SU-DHL-6 (cell line): ENCODE measurements around the gene DENND1B.

Experiments used
- H2AFZ ChIP-seq: fragments of 200-600 bp; sonication (generic); 2 replicates; pipeline ENCODE4 v1.6.1; 2014; ENCODE audit warnings: low read depth, mild to moderate bottlenecking, moderate library complexity, mixed read lengths, antibody characterized with exemption, low read length; ENCODE audit not compliant: severe bottlenecking
- H3F3A ChIP-seq: fragments of 200-600 bp; shearing (Covaris generic); 2 replicates; pipeline ENCODE4 v1.6.0; 2016; ENCODE audit warnings: antibody characterized with exemption, mild to moderate bottlenecking; ENCODE audit not compliant: insufficient read depth
- H3K27ac ChIP-seq: fragments of 200-600 bp; sonication (generic); 2 replicates; pipeline ENCODE4 v1.5.1; 2016; ENCODE audit warnings: low read depth, mild to moderate bottlenecking, low read length, moderate library complexity, mixed read lengths
- H3K27me3 ChIP-seq: fragments of 200-600 bp; sonication (generic), shearing (Covaris generic); 2 replicates; pipeline ENCODE4 v1.6.0; 2014; ENCODE audit warnings: mild to moderate bottlenecking, low read length
- H3K36me3 ChIP-seq: fragments of 200-600 bp; sonication (generic); 2 replicates; pipeline ENCODE4 v1.6.1; 2014; ENCODE audit warnings: mild to moderate bottlenecking, low read length, mixed read lengths
- H3K4me2 ChIP-seq: fragments of 300-600, 200-600 bp; shearing (Covaris generic), sonication (generic); 2 replicates; pipeline ENCODE4 v1.6.0; 2014; ENCODE audit warnings: low read length, low read depth, mild to moderate bottlenecking; ENCODE audit not compliant: poor library complexity, severe bottlenecking
- H3K4me3 ChIP-seq: fragments of 200-600 bp; sonication (generic); 2 replicates; pipeline ENCODE4 v1.5.1; 2014; ENCODE audit warnings: antibody characterized with exemption, low read length, mild to moderate bottlenecking, mixed read lengths; ENCODE audit not compliant: insufficient read depth, poor library complexity, severe bottlenecking
- H3K79me2 ChIP-seq: fragments of 200-600 bp; sonication (generic); 2 replicates; pipeline ENCODE4 v1.6.1; 2014; ENCODE audit warnings: mild to moderate bottlenecking, low read length, moderate library complexity; ENCODE audit not compliant: insufficient read depth
- H3K9ac ChIP-seq: fragments of 200-600 bp; sonication (generic); 2 replicates; pipeline ENCODE4 v1.7.0; 2014; ENCODE audit warnings: mild to moderate bottlenecking, low read length
- H3K9me2 ChIP-seq: fragments of 200-600 bp; sonication (generic); replicated peaks from 2 replicates; pipeline ENCODE4 v1.6.1; 2014; ENCODE audit warnings: low read length; ENCODE audit not compliant: insufficient read depth
- H3K9me3 ChIP-seq: fragments of 200-600 bp; sonication (generic); 2 replicates; pipeline ENCODE4 v1.6.1; 2014; ENCODE audit warnings: low read length, mixed read lengths; ENCODE audit not compliant: insufficient read depth
- H4K20me1 ChIP-seq: fragments of 200-600 bp; sonication (generic); 2 replicates; pipeline ENCODE4 v1.6.1; 2014; ENCODE audit warnings: low read depth, mild to moderate bottlenecking, antibody characterized with exemption, low read length, moderate library complexity, mixed read lengths
- EZH2phosphoT487 ChIP-seq: fragments of 200-600 bp; sonication (generic), shearing (Covaris generic); conservative IDR thresholded peaks from 2 replicates; pipeline ENCODE4 v1.6.1; 2018; ENCODE audit warnings: mild to moderate bottlenecking, antibody characterized with exemption, low read length, moderate library complexity, mixed read lengths
- TF ChIP-seq, protein P1 (sequence below): fragments of 200-600 bp; sonication (generic); IDR thresholded peaks from one replicate; pipeline ENCODE4 v1.5.1; 2017; ENCODE audit warnings: antibody characterized with exemption, mild to moderate bottlenecking, low read length, moderate library complexity; ENCODE audit not compliant: insufficient read depth, poor library complexity, severe bottlenecking

DENND1B gene

DNA sequence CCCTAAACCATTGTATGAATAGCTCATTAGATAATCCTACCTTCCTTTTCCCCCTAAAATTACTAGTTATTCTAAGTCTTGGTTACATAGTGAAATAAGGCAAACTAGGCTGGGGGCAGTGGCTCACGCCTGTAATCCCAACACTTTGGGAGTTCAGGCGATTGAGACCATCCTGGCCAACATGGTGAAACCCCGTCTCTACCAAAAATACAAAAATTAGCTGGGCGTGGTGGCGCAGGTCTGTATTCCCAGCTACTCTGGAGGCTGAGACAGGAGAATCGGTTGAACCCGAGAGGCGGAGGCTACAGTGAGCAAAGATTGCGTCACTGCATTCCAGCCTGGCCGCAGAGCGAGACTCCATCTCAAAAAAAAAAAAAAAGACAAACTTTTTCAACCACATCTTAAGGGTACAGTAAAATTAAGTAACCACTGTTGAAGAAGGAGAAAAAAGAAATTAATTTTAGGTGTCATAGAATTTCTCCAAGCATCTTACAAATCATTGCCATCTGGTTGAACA is 108.5 kb downstream of the DENND1B start:
- TF ChIP-seq, protein P1, sequence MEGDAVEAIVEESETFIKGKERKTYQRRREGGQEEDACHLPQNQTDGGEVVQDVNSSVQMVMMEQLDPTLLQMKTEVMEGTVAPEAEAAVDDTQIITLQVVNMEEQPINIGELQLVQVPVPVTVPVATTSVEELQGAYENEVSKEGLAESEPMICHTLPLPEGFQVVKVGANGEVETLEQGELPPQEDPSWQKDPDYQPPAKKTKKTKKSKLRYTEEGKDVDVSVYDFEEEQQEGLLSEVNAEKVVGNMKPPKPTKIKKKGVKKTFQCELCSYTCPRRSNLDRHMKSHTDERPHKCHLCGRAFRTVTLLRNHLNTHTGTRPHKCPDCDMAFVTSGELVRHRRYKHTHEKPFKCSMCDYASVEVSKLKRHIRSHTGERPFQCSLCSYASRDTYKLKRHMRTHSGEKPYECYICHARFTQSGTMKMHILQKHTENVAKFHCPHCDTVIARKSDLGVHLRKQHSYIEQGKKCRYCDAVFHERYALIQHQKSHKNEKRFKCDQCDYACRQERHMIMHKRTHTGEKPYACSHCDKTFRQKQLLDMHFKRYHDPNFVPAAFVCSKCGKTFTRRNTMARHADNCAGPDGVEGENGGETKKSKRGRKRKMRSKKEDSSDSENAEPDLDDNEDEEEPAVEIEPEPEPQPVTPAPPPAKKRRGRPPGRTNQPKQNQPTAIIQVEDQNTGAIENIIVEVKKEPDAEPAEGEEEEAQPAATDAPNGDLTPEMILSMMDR: no peak
- TF ChIP-seq EZH2phosphoT487: no peak
- no peaks in the 10 kb centered on the region for H3K9me3 ChIP-seq
- no peaks in the 10 kb centered on the region for H3K9me2 ChIP-seq
- no peaks in the 10 kb centered on the region; the same call in 1 of the 2 replicates for H3F3A ChIP-seq
- no peak overlapping the region for H3K4me3 ChIP-seq
- no peaks in the 10 kb centered on the region for H4K20me1 ChIP-seq
- H3K4me2 ChIP-seq: no peak overlapping the region
- no peak overlapping the region for H3K9ac ChIP-seq
- no peak overlapping the region for H3K27ac ChIP-seq
- H3K27me3 ChIP-seq: no peaks in the 10 kb centered on the region
- peaks cover 4% of the 10 kb centered on the region; the same call in 1 of the 2 replicates for H3K79me2 ChIP-seq
- H3K36me3 ChIP-seq: 0 out of 2 replicates have a peak, but pooled peaks cover 9% of the 10 kb centered on the region
- H2AFZ ChIP-seq: no peak overlapping the region

DNA sequence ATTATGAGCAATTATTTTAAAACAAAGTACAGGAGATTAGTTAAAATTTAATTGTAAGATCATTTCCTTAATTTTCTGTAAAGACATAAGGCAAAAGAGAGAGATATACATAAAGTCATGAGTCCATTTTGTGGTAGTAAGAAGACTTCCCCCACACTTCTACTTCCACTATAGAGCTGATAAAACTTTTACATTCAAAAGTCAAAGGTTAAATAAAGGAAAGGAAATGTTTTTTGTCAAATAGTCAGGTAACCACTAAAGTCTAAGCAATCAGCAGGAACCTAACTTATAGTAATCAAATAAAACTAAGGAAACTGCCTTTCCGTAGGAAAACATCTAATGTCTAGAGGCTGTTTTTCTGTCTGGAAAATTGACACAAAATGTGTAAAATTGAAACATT is 110.9 kb downstream of the DENND1B start:
- H3K36me3 ChIP-seq: 0 out of 2 replicates have a peak, but pooled peaks cover 4% of the 10 kb centered on the region
- no peak overlapping the region for H3K4me3 ChIP-seq
- peaks cover 10% of the 10 kb centered on the region for H3F3A ChIP-seq
- no peaks in the 10 kb centered on the region for H4K20me1 ChIP-seq
- no peaks in the 10 kb centered on the region for H3K9me2 ChIP-seq
- no peak overlapping the region for H3K27ac ChIP-seq
- H3K79me2 ChIP-seq: no peaks in the 10 kb centered on the region
- no peaks in the 10 kb centered on the region for H3K27me3 ChIP-seq
- no peak overlapping the region for H3K4me2 ChIP-seq
- H3K9ac ChIP-seq: no peak overlapping the region
- H3K9me3 ChIP-seq: no peaks in the 10 kb centered on the region
- TF ChIP-seq, protein P1: no peak
- no peak for TF ChIP-seq EZH2phosphoT487
- H2AFZ ChIP-seq: no peak overlapping the region

DNA sequence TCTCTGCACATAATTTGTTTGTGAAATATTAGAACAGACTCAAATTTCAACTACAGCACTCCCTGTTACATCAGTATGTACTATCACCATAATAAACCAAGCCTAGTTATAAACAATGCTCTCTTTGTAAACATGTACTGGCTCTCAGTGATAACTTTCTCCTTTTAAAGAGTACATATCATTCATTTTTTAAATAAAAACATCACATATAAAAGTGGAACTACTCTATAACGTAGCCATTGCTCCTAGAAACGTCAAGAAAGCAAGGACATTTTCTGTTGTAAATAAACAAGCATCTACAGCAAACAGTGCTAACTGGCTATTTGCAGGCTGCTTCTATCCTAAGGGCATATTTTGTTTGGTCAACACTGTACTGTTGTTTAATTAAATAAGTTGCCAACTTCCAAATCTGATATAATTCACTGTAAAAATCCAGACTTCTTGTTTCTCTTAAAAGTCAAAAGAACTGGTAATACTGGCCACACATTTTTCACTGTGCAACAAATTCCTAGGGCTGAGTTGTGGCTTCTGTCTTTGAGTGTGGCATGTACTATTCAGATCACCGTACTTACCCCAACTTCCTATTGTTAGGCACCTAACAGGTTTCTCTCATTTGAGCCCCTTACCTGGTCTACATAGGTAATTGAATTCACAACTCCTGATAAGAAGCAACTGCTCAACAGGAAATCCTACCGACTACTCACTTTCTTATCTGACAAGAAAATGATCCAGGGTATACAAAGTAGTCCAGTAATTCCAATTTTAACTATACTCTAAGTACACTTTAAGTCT is 111.9 kb downstream of the DENND1B start:
- H3K9me3 ChIP-seq: no peaks in the 10 kb centered on the region
- no peak overlapping the region for H3K27ac ChIP-seq
- TF ChIP-seq, protein P1: no peak
- TF ChIP-seq EZH2phosphoT487: no peak
- H3K4me2 ChIP-seq: no peak overlapping the region
- H3K4me3 ChIP-seq: no peak overlapping the region
- no peaks in the 10 kb centered on the region for H3K79me2 ChIP-seq
- peaks cover 10% of the 10 kb centered on the region for H3F3A ChIP-seq
- no peak overlapping the region for H2AFZ ChIP-seq
- H3K27me3 ChIP-seq: no peaks in the 10 kb centered on the region
- no peaks in the 10 kb centered on the region for H3K9me2 ChIP-seq
- no peaks in the 10 kb centered on the region for H4K20me1 ChIP-seq
- H3K36me3 ChIP-seq: 0 out of 2 replicates have a peak, but pooled peaks cover 4% of the 10 kb centered on the region
- no peak overlapping the region for H3K9ac ChIP-seq
